Suppressor macrophage treated with lipopolysaccharide for 4 hours (primary cell): Measurements from ENCODE around the gene PPIE.

Experiments used
- DNase-seq: peaks from one replicate; pipeline ENCODE4 v3.0.0-alpha.2; 2020

Gene PPIE

DNA sequence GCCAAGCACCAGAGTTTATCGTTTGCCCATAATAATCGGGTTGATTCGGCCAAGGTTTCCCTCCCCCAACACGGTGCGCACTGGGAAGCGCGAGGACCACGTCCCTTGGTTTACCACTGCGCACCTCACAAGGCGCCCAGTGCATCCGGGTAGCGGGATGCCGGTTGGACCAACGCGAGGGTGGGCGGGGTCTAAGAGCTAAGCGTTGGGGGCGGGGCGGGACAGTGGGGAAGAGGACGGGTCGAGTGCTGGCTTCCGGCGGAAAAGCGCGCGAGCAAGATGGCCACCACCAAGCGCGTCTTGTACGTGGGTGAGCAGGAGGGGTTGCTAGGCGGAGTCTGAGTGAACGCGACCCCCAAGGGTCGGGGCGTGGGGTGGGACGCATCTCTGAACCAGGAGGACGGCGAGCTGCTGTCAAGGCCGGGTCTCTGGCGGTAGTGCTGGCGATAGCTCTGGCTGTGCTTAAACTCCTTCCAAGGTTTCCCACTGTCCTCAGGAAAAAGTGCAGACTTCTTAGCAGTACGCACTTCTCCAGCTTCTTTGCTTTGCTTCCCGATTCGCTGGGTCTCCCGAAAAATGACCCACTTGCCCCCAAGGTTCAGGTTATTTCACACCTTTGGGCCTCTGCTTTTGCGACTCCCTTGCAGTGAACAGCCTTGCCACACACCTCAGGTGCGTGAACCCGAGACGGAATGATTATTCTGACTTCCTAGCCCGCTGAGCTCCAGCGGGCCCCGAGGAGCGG lies at the start of gene PPIE:
Gene PPIE, plus strand, starts transcription at position 261 of the 745 bp plus-strand sequence. Its CDS starts 19 bp downstream, at position 280.
- peak; percentile 97 for DNase-seq

DNA sequence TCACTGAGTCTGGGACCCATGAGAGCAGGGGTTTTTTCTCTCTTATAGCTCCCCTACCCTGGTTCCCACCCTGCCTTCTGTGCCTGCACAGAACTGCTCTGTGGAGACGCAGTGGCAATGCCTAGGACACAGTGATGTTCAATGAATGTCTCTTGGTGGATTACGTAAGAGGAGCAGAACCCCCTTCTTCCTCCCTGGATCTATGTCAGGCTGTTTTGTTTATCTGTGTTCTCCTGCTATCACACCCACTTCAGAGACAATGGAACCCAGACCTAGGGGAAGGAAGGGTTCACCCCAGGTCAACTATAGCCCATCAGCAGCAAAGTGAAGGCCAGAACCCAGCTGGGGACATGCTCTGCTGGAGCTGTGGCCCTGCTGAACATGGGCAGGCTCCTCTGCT lies 49.5 kb upstream of the PPIE start:
- DNase-seq = no peak

DNA sequence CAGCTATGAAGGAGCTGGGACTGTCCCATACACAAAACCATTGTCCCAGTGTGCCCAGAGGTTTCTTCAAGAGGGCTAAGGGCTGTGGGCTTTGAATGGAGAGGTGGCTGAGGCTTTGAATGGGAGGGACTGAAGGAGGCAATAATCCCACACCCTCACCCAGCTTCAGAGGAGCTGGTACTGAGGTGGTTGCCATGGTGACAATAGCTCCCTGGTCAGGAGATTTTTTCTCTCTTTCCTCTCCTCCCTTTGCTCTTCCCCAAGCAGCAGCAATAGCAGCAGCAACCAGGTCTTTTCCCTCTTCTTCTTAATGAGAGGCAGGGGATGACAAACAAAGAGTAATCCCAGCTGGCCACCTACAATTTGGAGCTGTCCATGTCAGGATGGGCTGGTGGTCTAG lies 49.0 kb upstream of the PPIE start:
- no peak for DNase-seq

- no peak for DNase-seq
These were observed 48.5 kb upstream of the PPIE start for GRCh38 chr1:39690225-39690624.

- DNase-seq = no peak
These were observed 47.8 kb upstream of the PPIE start for GRCh38 chr1:39690794-39691382.

DNA sequence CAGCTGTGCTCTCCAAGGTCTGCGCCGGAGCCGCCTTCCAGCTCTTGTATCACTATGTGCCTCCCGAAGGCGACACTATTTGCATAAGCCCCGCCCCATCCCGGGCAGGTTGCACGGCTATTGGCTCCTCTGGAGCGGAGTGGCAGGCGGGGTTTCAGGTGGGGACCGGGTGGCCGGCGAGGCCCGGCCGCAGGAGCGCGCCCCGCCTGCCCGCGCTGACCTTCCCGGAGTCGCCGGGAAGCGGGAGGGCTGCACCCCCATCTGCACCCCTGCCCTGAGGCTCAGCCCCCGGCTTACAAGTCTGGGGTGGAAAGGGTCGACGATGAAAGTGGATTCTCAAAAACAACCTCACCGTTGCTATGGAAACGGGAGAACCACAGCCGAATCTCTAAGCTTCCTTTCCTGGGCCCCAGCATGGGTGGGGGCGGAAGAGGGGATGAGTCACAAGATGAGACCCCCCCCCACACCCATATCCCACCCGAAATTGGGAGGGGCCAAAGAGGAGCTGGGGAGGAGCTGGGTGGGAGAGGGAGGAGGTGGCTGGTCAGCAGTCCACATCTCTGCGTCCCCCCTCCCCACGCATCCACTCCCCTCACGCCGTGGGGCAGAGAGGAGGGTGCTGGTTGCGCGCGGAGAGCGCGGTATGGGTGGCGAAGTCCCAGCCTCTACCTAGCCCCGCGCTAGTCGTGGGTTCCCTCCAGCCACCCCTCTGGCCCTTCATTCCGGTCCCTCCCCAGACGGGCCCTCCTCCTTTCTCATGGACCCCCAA lies 47.1 kb upstream of the PPIE start, which contains the start of gene HPCAL4:
Gene HPCAL4, minus strand, starts transcription at position 51 of the 769 bp plus-strand sequence. CDS start 6,830 bp downstream, outside the sequence.
- DNase-seq = peak; percentile 71

DNA sequence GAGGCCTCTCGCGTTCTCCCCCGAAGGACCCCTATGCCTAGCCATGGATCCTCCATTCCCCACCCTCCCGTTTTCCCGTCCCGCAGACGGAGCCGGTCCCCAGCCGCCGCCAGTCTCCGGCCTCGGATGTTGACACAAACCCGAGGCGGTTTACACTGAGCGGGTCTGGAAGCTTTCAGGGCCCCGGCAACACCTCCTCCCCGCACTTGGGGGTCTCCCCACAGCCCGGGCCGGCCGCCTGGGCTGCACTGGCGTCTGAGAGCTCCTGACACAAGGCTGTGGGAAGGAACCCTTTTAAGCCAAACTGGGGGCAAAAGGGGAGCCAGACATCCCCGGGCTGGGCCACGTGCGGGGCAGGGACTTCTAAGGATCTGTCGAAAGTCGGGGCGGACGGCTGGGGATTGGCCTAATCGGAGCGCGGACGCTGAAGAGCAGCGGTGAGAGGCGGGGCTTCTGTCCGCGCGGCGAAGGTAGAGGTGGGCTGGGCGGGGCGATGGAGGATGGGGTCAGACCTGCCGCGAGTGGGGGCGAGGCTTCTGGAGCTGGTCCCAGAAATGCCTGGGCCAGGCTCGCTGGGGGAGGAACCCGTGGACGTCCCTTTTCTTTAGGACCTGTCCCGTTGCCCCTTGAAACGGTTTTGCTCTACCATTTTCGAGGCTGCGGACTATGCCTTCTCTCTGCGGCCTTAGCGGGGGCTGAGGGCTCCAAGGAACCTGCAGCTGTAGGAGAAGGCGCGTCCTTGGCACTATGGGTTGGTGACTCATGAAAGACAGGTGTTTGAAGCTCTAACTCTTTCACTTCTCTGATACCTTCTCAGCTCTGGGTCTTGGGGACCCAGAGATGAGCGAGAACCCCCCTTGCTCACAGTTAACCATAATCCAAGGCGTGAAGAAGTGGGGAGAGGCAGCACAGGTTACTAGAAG lies 46.3 kb upstream of the PPIE start:
- no peak for DNase-seq

DNA sequence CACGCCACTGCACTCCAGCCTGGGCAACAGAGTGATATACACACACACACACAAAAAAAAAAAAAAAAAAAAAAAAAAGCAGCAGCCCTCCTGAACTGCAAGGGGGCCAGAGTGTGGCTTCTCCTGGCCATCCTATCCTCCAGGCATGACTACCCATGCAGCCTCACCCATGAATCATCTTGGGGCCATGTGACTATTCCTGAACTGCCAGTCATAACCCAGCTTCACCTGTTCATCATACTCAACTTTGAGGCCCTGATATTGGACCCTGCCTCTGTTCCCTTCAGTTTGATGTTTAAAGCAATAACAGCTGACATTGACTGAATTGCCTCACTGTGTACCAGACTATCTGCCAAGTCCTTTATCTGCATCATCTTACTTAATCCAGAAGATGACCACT lies 44.7 kb upstream of the PPIE start:
- DNase-seq = no peak

GRCh38 chr1:39695016-39695415 lies 43.7 kb upstream of the PPIE start:
- peak; percentile 33 for DNase-seq

DNA sequence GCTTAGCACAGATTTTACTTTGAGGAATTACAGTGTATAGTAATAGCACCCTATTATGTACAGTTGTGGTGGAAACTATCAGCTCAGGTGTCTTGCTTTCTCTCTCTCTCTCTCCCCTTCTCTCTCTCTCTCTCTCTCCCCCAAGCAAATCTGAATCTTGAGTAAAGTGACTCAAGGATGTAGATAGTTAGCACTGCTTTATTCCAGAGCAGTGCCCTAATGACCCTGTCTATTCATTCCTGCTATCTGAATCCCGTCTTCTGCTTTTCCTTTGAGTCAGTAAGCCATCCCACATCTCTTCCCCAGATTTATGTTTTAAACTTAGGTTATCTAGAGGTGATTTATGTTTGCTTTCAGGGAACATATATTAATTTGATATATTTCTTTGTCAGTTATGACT lies 42.2 kb upstream of the PPIE start:
- DNase-seq = no peak

DNA sequence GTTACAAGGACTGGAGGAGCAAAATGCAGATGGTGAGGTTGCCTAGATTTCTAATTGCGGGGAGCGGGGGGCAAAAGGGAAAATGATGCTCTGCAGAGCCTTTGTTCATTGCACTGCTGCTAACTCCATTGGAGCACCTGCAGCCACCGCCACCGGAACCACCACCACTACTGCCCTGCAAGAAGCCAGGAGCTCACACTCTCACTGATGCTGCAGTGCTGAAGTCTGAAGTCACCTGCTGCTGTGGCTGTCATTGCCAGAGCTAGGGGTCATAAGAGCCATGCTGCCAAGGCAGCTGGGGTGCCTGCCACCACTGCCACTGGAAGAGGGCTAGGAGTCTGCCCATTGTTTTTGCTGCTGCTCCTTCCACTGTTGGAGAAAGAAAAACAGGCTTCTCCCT lies 40.1 kb upstream of the PPIE start:
- no peak for DNase-seq

GRCh38 chr1:39699419-39699818 lies 39.3 kb upstream of the PPIE start:
- DNase-seq = no peak

GRCh38 chr1:39700348-39700747 lies 38.3 kb upstream of the PPIE start:
- DNase-seq = no peak

DNA sequence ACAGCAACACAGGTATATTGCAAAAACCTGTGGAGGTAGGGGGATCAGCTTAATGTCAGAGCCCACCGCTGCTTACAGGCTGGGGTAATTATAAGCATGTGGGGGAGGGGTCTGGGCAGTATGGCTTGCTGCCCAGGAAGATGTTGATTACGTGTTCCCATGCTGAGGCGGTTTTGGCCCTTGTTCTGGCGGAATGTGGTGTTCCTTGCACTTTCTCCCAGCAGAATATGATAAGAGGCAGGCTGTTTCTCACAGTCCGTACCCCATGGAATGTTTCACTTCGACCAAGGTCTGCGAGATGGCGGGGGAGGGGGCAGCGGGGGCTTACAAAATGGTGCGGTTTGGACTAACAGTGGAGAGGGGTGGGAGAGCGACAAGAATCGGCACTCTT lies 37.6 kb upstream of the PPIE start:
- no peak for DNase-seq

GRCh38 chr1:39704757-39705156 lies 33.9 kb upstream of the PPIE start:
- DNase-seq = no peak

GRCh38 chr1:39707506-39707905 lies 31.2 kb upstream of the PPIE start:
- DNase-seq = no peak

- DNase-seq = no peak
These were observed 27.3 kb upstream of the PPIE start for GRCh38 chr1:39711104-39711965.

DNA sequence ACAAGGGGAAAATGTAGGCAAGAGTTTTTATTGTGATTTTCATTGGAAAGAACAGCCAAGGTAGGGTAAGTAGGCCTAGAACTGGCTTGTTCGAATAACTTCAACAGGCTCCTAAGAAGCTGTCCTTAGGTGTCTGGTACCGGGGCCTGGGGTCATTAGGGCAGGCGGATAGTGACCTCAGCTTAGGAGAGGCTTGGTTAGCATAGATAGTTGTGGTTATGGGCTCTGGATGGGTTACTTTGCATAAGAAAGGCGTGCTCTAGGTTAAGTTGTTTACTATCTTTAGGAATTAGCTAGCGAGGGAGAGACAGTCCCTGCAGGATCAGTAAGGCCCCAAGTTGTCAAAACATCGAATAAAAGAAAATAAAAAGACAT lies 26.7 kb upstream of the PPIE start:
- no peak for DNase-seq

DNA sequence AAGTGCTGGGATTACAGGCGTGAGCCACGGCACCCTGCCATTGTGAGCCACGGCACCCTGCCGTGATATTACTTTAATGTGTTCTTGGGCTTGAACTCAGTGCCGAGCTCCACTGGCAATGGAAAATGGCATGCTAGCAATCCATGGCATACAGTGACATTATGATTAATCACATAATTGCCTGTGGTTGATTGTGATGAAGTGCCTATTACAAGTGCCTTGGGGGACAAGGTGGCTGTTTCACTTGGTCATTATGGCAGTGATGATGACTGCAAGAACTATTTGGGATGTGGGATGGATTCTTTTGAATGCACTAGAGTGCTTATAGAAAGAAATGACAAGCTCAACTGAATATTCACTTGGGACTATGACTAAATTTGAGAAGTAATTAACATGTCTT lies 25.1 kb upstream of the PPIE start:
- DNase-seq = no peak

DNA sequence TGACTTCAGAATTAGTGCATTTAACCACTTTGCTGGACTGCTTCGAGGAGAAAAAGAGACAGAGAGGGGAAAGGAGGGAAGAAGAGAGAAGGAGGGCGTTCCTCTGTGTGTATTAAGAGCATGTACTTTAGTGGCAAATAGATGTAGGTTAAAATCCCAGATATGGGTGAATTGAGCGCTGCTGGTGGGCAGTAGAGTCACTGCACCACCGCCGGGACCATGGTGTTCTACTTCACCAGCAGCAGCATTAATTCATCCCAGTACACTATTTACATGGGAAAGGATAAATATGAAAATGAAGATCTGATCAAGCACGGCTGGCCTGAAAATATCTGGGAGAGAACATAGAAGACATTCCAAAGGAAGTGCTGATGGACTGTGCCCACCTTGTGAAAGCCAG lies 20.9 kb upstream of the PPIE start:
- DNase-seq = no peak

GRCh38 chr1:39720094-39720999 lies 18.3 kb upstream of the PPIE start:
- DNase-seq = peak; percentile 81
